Measurements from ENCODE around the gene MSANTD4.

DNA sequence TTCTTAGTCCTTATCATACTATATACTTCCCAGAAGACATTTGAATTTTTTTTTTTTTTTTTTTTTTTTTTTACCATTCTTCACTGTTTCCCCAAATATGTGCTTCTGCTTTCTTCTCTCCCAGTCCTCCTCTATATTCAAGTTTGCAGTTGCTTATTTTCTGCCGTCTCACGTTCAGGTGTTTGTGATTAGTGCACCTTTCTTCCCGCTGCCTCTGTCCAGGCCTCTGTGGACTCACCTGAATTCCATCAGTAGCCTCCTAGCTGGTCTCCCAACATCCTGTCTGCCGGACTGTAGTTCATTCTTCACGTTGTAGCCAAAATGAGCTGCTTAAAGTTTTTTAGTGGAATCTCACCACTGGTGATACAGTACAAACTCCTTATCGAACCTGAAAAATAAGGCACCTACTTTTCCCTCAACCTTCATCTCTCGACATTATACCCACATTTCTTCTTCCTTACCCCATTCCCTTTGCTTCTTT lies 795 bp upstream of the MSANTD4 start:
- no peak for TF ChIP-seq JUN (IDR thresholded peaks at IDR 0.05; ENCODE audit: borderline replicate concordance, insufficient read depth, insufficient read length, low read depth)
- no peak for TF ChIP-seq POLR2A (IDR thresholded peaks at IDR 0.05; ENCODE audit: low read depth, low read length)
- no peak for TF ChIP-seq EZH2 (IDR thresholded peaks at IDR 0.05; ENCODE audit: borderline replicate concordance, low read depth, low read length, severe bottlenecking)
- TF ChIP-seq MAX (IDR thresholded peaks at IDR 0.05; ENCODE audit: insufficient read depth, insufficient read length): no peak
- TF ChIP-seq, protein P1, sequence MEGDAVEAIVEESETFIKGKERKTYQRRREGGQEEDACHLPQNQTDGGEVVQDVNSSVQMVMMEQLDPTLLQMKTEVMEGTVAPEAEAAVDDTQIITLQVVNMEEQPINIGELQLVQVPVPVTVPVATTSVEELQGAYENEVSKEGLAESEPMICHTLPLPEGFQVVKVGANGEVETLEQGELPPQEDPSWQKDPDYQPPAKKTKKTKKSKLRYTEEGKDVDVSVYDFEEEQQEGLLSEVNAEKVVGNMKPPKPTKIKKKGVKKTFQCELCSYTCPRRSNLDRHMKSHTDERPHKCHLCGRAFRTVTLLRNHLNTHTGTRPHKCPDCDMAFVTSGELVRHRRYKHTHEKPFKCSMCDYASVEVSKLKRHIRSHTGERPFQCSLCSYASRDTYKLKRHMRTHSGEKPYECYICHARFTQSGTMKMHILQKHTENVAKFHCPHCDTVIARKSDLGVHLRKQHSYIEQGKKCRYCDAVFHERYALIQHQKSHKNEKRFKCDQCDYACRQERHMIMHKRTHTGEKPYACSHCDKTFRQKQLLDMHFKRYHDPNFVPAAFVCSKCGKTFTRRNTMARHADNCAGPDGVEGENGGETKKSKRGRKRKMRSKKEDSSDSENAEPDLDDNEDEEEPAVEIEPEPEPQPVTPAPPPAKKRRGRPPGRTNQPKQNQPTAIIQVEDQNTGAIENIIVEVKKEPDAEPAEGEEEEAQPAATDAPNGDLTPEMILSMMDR (IDR thresholded peaks at IDR 0.05; ENCODE audit: extremely low read depth in 1 of 2, insufficient read depth in 1 of 2, low read depth in 1 of 2, low read length in 2 of 2): no peak
- TF ChIP-seq MYC (IDR thresholded peaks at IDR 0.05; ENCODE audit: low read depth, low read length): no peak
- no peak for TF ChIP-seq POLR2AphosphoS5 (IDR thresholded peaks at IDR 0.05; ENCODE audit: insufficient read depth, low read depth, low read length)
- TF ChIP-seq GATA2 (IDR thresholded peaks at IDR 0.05; ENCODE audit: insufficient read depth, insufficient read length, low read depth, low read length): no peak
- no peak for TF ChIP-seq FOS (IDR thresholded peaks at IDR 0.05; ENCODE audit: borderline replicate concordance, insufficient read depth, low read length)

Measured in endothelial cell of umbilical vein (primary cell).